CD4-positive, alpha-beta memory T cell (primary cell): ENCODE data around the gene CALHM3. TPM values are rescaled to one million over a fixed set of nuclear protein-coding genes. Genes with fewer than 3 reads are reported as not detected.

Experiments used
- CTCF ChIA-PET: fragments of 350-600 bp; sonication (Branson Sonifier 250); formaldehyde crosslinking; loops from one replicate; lab custom pipeline; 2021; ENCODE audit warnings: inconsistent platforms; ENCODE audit not compliant: partially characterized antibody; lab: Charles Lee
- POLR2A ChIA-PET: fragments of 350-600 bp; sonication (Branson Sonifier 250); formaldehyde crosslinking; loops from one replicate; lab custom pipeline; 2021; ENCODE audit not compliant: partially characterized antibody; lab: Charles Lee
- DNase-seq, 5 donors: peaks; one replicate each; pipeline versions ENCODE4 v3.0.0 to v3.0.0-alpha.2; 2020 to 2022; ENCODE audit warnings: mixed read lengths in 1 of 5
- H3K27ac ChIP-seq: one replicate; pipeline ENCODE4 v1.7.0; 2013; ENCODE audit warnings: low read depth, low read length
- H3K27me3 ChIP-seq: 2 replicates; pipeline ENCODE4 v1.7.0; 2013; ENCODE audit warnings: mild to moderate bottlenecking, low read length, moderate library complexity; ENCODE audit not compliant: insufficient read depth
- H3K36me3 ChIP-seq: 2 replicates; pipeline ENCODE4 v1.7.0; 2013; ENCODE audit warnings: mild to moderate bottlenecking, low read length, moderate library complexity; ENCODE audit not compliant: insufficient read depth
- H3K4me1 ChIP-seq: 2 replicates; pipeline ENCODE4 v1.7.0; 2013; ENCODE audit warnings: mild to moderate bottlenecking, low read length, moderate library complexity; ENCODE audit not compliant: insufficient read depth
- H3K4me3 ChIP-seq, 2 donors: one replicate each; pipeline ENCODE4 v1.7.0; 2013; ENCODE audit warnings: low read length in 2 of 2, mild to moderate bottlenecking in 1 of 2
- H3K9me3 ChIP-seq, 2 donors: one replicate each; pipeline ENCODE4 v1.7.0; 2013; ENCODE audit warnings: low read length in 2 of 2, control low read depth in 1 of 2; ENCODE audit not compliant: control insufficient read depth in 1 of 2
- H3K27ac Mint-ChIP-seq, 7 donors: one replicate each; pipeline ENCODE4 v1.8.0; 2020 to 2021; ENCODE audit warnings: mixed read lengths in 7 of 7, mild to moderate bottlenecking in 6 of 7, inconsistent platforms in 3 of 7, moderate library complexity in 3 of 7
- H3K27me3 Mint-ChIP-seq, 2 donors: one replicate each; pipeline ENCODE4 v1.8.0; 2020 to 2021; ENCODE audit warnings: mixed read lengths in 2 of 2
- H3K36me3 Mint-ChIP-seq, 2 donors: one replicate each; pipeline ENCODE4 v1.8.0; 2020 to 2021; ENCODE audit warnings: mixed read lengths in 2 of 2, inconsistent platforms in 1 of 2, mild to moderate bottlenecking in 1 of 2
- H3K4me1 Mint-ChIP-seq, 4 donors: one replicate each; pipeline ENCODE4 v1.8.0; 2020 to 2021; ENCODE audit warnings: mixed read lengths in 4 of 4, mild to moderate bottlenecking in 1 of 4
- H3K4me3 Mint-ChIP-seq, 8 donors: one replicate each; pipeline ENCODE4 v1.8.0; 2020 to 2021; ENCODE audit warnings: mixed read lengths in 8 of 8, mild to moderate bottlenecking in 7 of 8, moderate library complexity in 6 of 8, inconsistent platforms in 3 of 8
- H3K9me3 Mint-ChIP-seq, 8 donors: one replicate each; pipeline ENCODE4 v1.8.0; 2020 to 2021; ENCODE audit warnings: mixed read lengths in 8 of 8, mild to moderate bottlenecking in 5 of 8, inconsistent platforms in 3 of 8, moderate library complexity in 1 of 8
- intact Hi-C: fragments of 100-400 bp; cut with micrococcal nuclease; formaldehyde crosslinking; loops from one replicate; pipeline ENCODE4 v1.15.1; 2023
- polyA plus RNA-seq, 2 donors: library from polyadenylated mRNA; unstranded; fragments of 300-500 nt; fragmentation: Illumina TruSeq; gene quantifications; one replicate each; pipeline ENCODE4 v1.2.3, GENCODE V29; 2021
- total RNA-seq, 2 experiments: library from RNA; stranded (reverse); gene quantifications; one replicate each; pipeline ENCODE4 v1.2.3, GENCODE V29; 2021

CALHM3 gene
- total and polyA plus RNA-seq, 4 experiments from 2014 or later = not detected

GRCh38 chr10:103451091-103451813, 27.8 kb downstream of the CALHM3 start:
- no peaks in the 10 kb centered on the region for H3K27me3 Mint-ChIP-seq
- peak overlapping the region; percentile 81 to 98 (median 95) for H3K27ac Mint-ChIP-seq
- Histone ChIP-seq H3K4me3 (peak overlapping the region; percentile 79 to 97), H3K9me3 (no peaks in the 10 kb centered on the region), H3K27me3 (no peaks in the 10 kb centered on the region), H3K36me3 (peaks cover 16% of the 10 kb centered on the region), H3K4me1 (peaks cover 57% of the 10 kb centered on the region), H3K27ac (peak overlapping the region; percentile 72)
- intact Hi-C loops = loop anchor here (1.0 kb wide), 1 partner anchor 20 kb away; no protein-coding TSS in a partner anchor
- H3K4me3 Mint-ChIP-seq = peak overlapping the region; percentile 90 to 99 (median 96)
- POLR2A ChIA-PET = interaction anchor here (0.7 to 5.9 kb wide), 15 partner anchors 9 to 84 kb away, joined by 3 to 106 read pairs (median 6); partner anchors contain the start of genes ATP5MK, PDCD11 and TAF5
- peak; percentile 47 to 66 (median 53) for DNase-seq
- H3K36me3 Mint-ChIP-seq = peaks cover 33 to 46% of the 10 kb centered on the region in 2 donors
- peaks cover 0 to 4% (median 0%) of the 10 kb centered on the region in 8 donors for H3K9me3 Mint-ChIP-seq
- CTCF ChIA-PET = interaction anchor here (0.6 to 9.7 kb wide), 10 partner anchors 12 to 38 kb away, joined by 4 to 75 read pairs (median 18); no protein-coding TSS in a partner anchor
- H3K4me1 Mint-ChIP-seq = peaks cover 45 to 79% (median 56%) of the 10 kb centered on the region in 4 donors

GRCh38 chr10:103450201-103450695, 28.8 kb downstream of the CALHM3 start:
- ChIA-PET CTCF (interaction anchor here (1.5 to 9.7 kb wide), 7 partner anchors 15 to 39 kb away, joined by 5 to 75 read pairs (median 21); no protein-coding TSS in a partner anchor), POLR2A (interaction anchor here (1.1 to 5.9 kb wide), 5 partner anchors 13 to 26 kb away, joined by 3 to 106 read pairs (median 3); no protein-coding TSS in a partner anchor)
- H3K27me3 ChIP-seq = no peaks in the 10 kb centered on the region
- Mint-ChIP-seq H3K27ac (peak overlapping the region; percentile 81 to 98 (median 95)), H3K9me3 (peaks cover 0 to 4% (median 0%) of the 10 kb centered on the region in 8 donors), H3K36me3 (peaks cover 39 to 56% of the 10 kb centered on the region in 2 donors), H3K27me3 (no peaks in the 10 kb centered on the region), H3K4me1 (peaks cover 45 to 86% (median 59%) of the 10 kb centered on the region in 4 donors), H3K4me3 (peak overlapping the region; percentile 90 to 99 (median 96))
- H3K4me1 ChIP-seq = peaks cover 57% of the 10 kb centered on the region
- H3K4me3 ChIP-seq = peak overlapping the region in 1 of 2 donors; percentile 97
- intact Hi-C loops = no loop called here
- DNase-seq = no peak
- H3K36me3 ChIP-seq = peaks cover 23% of the 10 kb centered on the region
- H3K27ac ChIP-seq = peak overlapping the region; percentile 72
- no peaks in the 10 kb centered on the region for H3K9me3 ChIP-seq

GRCh38 chr10:103449208-103450144, 29.6 kb downstream of the CALHM3 start:
- peak overlapping the region; percentile 80 to 99 (median 96) for H3K4me3 Mint-ChIP-seq
- peaks cover 43 to 89% (median 62%) of the 10 kb centered on the region in 4 donors for H3K4me1 Mint-ChIP-seq
- Histone ChIP-seq H3K27ac (peak overlapping the region; percentile 72), H3K36me3 (peaks cover 31% of the 10 kb centered on the region), H3K27me3 (no peaks in the 10 kb centered on the region), H3K9me3 (no peaks in the 10 kb centered on the region), H3K4me1 (peaks cover 57% of the 10 kb centered on the region), H3K4me3 (no peak overlapping the region)
- peaks cover 0 to 4% (median 0%) of the 10 kb centered on the region in 8 donors for H3K9me3 Mint-ChIP-seq
- H3K36me3 Mint-ChIP-seq = peaks cover 45 to 64% of the 10 kb centered on the region in 2 donors
- peak overlapping the region; percentile 81 to 98 (median 92) for H3K27ac Mint-ChIP-seq
- POLR2A ChIA-PET = interaction anchor here (0.9 to 5.9 kb wide), 5 partner anchors 13 to 25 kb away, joined by 3 to 106 read pairs (median 4); no protein-coding TSS in a partner anchor
- DNase-seq = no peak
- CTCF ChIA-PET = interaction anchor here (1.5 to 9.7 kb wide), 6 partner anchors 16 to 39 kb away, joined by 5 to 75 read pairs (median 16); no protein-coding TSS in a partner anchor
- H3K27me3 Mint-ChIP-seq = no peaks in the 10 kb centered on the region
- intact Hi-C loops = no loop called here

- H3K4me1 Mint-ChIP-seq = peaks cover 41 to 81% (median 60%) of the 10 kb centered on the region in 4 donors
- H3K4me3 ChIP-seq = no peak overlapping the region
- peak overlapping the region; percentile 18 to 99 (median 93) for H3K4me3 Mint-ChIP-seq
- intact Hi-C loops = no loop called here
- H3K27me3 ChIP-seq = no peaks in the 10 kb centered on the region
- peaks cover 51% of the 10 kb centered on the region for H3K4me1 ChIP-seq
- H3K9me3 Mint-ChIP-seq = peaks cover 0 to 4% (median 0%) of the 10 kb centered on the region in 8 donors
- H3K36me3 Mint-ChIP-seq = peaks cover 45 to 71% of the 10 kb centered on the region in 2 donors
- H3K27ac ChIP-seq = no peak overlapping the region
- POLR2A ChIA-PET = interaction anchor here (0.9 to 1.9 kb wide), 4 partner anchors 14 to 28 kb away, joined by 3 to 9 read pairs (median 4); no protein-coding TSS in a partner anchor
- DNase-seq = no peak
- H3K9me3 ChIP-seq = no peaks in the 10 kb centered on the region
- CTCF ChIA-PET = interaction anchor here (1.8 to 9.7 kb wide), 2 partner anchors 32 to 34 kb away, joined by 7 to 75 read pairs; no protein-coding TSS in a partner anchor
- H3K27ac Mint-ChIP-seq = peak overlapping the region; percentile 58 to 98 (median 92)
- peaks cover 38% of the 10 kb centered on the region for H3K36me3 ChIP-seq
- no peaks in the 10 kb centered on the region for H3K27me3 Mint-ChIP-seq
Measured at GRCh38 chr10:103448746-103449145, 30.3 kb downstream of the CALHM3 start.

- Mint-ChIP-seq H3K27me3 (no peaks in the 10 kb centered on the region), H3K4me3 (peak overlapping the region in 3 of 8 donors; percentile 18 to 49 (median 34)), H3K9me3 (peaks cover 0 to 3% (median 0%) of the 10 kb centered on the region in 8 donors), H3K4me1 (peaks cover 31 to 66% (median 50%) of the 10 kb centered on the region in 4 donors), H3K36me3 (peaks cover 52 to 87% of the 10 kb centered on the region in 2 donors), H3K27ac (peak overlapping the region in 6 of 7 donors; percentile 52 to 87 (median 66))
- Histone ChIP-seq H3K4me3 (no peak overlapping the region), H3K9me3 (no peaks in the 10 kb centered on the region), H3K27me3 (no peaks in the 10 kb centered on the region), H3K4me1 (peaks cover 42% of the 10 kb centered on the region), H3K27ac (no peak overlapping the region), H3K36me3 (peaks cover 54% of the 10 kb centered on the region)
- intact Hi-C loops = no loop called here
- CTCF ChIA-PET = interaction anchor here (9.7 kb wide), 1 partner anchor 30 kb away, joined by 75 read pairs; no protein-coding TSS in a partner anchor
- DNase-seq = no peak
- POLR2A ChIA-PET = interaction anchor here (0.6 to 1.5 kb wide), 3 partner anchors 29 to 1713 kb away, joined by 3 to 4 read pairs (median 3); no protein-coding TSS in a partner anchor
Measured at GRCh38 chr10:103447187-103447586, 31.9 kb downstream of the CALHM3 start.
